ENCODE measurements around the gene SLC2A6.

The SLC2A6 gene

DNA sequence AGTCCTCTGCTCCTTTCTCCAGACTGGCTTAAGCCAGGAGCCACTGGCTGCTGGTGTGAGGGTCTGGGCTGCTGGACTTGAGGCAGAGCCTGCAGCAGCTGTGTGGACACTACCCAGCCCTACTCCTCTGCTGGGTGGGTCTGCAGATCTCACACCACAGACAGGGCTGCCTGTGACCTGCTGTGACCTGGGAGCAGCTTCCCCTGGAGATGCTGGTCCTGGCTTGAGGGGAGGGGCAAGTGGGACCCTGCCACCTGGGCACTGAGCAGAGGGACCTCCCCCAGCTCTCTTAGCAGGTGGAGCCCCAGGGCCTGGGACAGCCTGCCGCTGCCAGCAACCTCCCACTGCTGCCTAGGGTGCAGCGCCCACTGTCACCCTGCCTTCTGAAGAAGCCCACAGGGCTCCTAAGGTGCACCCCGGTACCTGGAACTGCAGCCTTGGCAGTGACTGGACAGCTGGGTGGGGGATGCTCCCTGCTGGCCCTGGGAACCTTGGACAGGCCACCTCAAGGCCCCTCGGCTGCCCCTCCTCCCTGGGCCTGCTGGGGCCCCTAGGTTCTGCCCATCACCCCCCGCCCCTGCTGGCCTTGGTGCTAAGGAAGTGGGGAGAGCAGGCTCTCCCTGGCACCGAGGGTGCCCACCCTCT lies 10.0 kb downstream of the SLC2A6 start:
- Histone ChIP-seq H3K9me3 (no peaks in the 10 kb centered on the region), H3K4me1 (no peaks in the 10 kb centered on the region), H3K4me3 (no peak overlapping the region), H3K36me3 (peaks cover 0 to 56% (median 23%) of the 10 kb centered on the region in 3 donors), H3K27me3 (no peaks in the 10 kb centered on the region), H3K27ac (no peak overlapping the region)
- DNase-seq, result no peak
- intact Hi-C loops (cut with DNase I; ENCODE audit: low total_unique reads), result no loop called here
- TF ChIP-seq, protein P1, sequence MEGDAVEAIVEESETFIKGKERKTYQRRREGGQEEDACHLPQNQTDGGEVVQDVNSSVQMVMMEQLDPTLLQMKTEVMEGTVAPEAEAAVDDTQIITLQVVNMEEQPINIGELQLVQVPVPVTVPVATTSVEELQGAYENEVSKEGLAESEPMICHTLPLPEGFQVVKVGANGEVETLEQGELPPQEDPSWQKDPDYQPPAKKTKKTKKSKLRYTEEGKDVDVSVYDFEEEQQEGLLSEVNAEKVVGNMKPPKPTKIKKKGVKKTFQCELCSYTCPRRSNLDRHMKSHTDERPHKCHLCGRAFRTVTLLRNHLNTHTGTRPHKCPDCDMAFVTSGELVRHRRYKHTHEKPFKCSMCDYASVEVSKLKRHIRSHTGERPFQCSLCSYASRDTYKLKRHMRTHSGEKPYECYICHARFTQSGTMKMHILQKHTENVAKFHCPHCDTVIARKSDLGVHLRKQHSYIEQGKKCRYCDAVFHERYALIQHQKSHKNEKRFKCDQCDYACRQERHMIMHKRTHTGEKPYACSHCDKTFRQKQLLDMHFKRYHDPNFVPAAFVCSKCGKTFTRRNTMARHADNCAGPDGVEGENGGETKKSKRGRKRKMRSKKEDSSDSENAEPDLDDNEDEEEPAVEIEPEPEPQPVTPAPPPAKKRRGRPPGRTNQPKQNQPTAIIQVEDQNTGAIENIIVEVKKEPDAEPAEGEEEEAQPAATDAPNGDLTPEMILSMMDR (IDR thresholded peaks at IDR 0.05), result no peak

DNA sequence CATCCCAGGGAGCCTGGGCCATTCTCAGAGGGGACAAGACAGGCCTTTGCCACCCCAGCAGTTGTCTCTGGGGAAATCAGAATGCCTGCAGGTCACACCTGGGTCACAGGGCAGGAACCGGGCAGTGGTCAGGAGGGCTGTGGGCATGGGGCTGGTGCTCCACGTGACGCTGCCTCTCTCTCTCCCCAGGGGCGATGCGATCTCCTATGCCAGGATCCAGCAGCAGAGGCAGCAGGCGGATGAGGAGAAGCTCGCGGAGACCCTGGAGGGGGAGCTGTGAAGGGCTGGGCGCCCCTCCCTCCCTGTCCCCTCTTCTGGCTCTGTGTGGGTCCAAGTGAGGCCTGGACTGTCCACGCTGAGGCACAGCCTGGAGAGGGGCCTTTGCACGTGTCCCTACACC lies 10.5 kb downstream of the SLC2A6 start:
- intact Hi-C loops (cut with DNase I; ENCODE audit: low total_unique reads), result no loop called here
- Histone ChIP-seq H3K36me3 (peaks cover 0 to 61% (median 23%) of the 10 kb centered on the region in 3 donors), H3K4me3 (no peak overlapping the region), H3K27me3 (no peaks in the 10 kb centered on the region), H3K9me3 (no peaks in the 10 kb centered on the region), H3K4me1 (no peaks in the 10 kb centered on the region), H3K27ac (no peak overlapping the region)
- DNase-seq, result no peak
- TF ChIP-seq, protein P1 (IDR thresholded peaks at IDR 0.05), result no peak

DNA sequence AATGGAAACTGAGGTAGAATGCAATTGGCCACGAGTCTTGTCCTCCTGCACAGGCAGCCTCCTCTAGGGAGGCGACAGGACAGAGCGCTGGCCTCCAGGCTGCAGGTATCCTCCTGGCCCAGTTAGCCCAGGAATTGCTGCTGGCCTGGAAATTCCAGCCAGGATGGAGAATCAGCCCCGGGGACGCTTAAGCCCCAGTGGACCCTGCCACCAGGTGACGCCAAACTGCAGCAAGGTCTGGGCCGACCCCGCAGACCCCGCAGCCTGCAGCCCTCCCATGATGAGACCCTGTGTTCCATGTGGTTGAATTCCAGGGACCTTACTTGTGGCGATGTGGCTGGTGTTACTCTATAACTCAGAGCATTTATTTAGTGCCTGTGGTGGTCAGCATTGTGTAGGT lies 11.8 kb downstream of the SLC2A6 start:
- TF ChIP-seq, protein P1 (IDR thresholded peaks at IDR 0.05), result no peak
- Histone ChIP-seq H3K36me3 (peaks cover 0 to 65% (median 23%) of the 10 kb centered on the region in 3 donors), H3K27me3 (no peaks in the 10 kb centered on the region), H3K4me1 (no peaks in the 10 kb centered on the region), H3K27ac (no peak overlapping the region), H3K4me3 (no peak overlapping the region), H3K9me3 (no peaks in the 10 kb centered on the region)
- intact Hi-C loops (cut with DNase I; ENCODE audit: low total_unique reads), result no loop called here
- no peak for DNase-seq

DNA sequence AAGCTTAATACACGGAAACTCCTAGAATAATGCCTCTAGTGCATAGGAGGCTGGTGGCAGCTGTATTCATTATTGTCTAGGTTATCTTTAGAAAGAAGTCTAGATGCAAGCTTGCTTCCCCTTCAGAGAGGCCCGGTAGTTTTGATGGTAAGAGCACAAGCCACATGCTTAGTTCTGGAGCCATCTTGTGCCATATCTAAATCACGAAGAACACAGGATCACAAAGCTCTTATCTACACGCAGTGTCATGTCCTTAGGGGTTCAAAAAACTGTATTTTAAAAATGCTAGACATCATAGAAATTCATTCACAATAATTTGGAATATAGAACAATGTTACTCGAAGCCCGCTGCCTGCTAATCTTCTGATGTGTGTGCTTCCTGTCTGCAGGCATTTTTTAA lies 12.9 kb downstream of the SLC2A6 start:
- TF ChIP-seq, protein P1 (IDR thresholded peaks at IDR 0.05), result no peak
- intact Hi-C loops (cut with DNase I; ENCODE audit: low total_unique reads), result no loop called here

DNA sequence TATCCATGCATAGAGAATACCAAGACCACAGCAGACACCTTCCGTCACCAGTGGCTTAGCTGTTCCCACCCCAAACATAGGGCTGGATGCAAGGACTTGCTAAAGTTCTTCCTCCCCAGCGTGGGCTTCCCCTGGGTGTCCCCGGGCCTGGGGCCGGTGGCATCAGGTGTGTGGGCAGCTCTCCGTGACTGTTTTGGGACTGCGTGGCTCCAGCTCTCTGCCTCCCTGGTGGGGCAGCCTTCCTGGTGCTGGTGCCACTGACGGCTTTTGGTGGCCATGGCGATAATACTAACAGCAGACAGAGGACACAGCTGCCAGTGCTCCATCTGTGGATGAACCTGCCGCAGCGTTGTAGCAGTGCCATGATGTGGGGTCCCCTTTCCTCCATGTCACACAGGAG lies 14.3 kb downstream of the SLC2A6 start:
- no peak overlapping the region for H3K27ac ChIP-seq
- H3K36me3 ChIP-seq, result peaks cover 0 to 55% (median 23%) of the 10 kb centered on the region in 3 donors

More for the DNA sequence above, 12.9 kb downstream of the SLC2A6 start:
- no peaks in the 10 kb centered on the region for H3K27me3 ChIP-seq
- no peak for DNase-seq
- peaks cover 0 to 7% (median 2%) of the 10 kb centered on the region in 4 donors for H3K4me1 ChIP-seq
- no peak overlapping the region for H3K4me3 ChIP-seq
- H3K36me3 ChIP-seq, result peaks cover 0 to 65% (median 23%) of the 10 kb centered on the region in 3 donors
- no peaks in the 10 kb centered on the region for H3K9me3 ChIP-seq
- H3K27ac ChIP-seq, result no peak overlapping the region

More for the DNA sequence above, 14.3 kb downstream of the SLC2A6 start:
- no peaks in the 10 kb centered on the region for H3K27me3 ChIP-seq
- intact Hi-C loops (cut with DNase I; ENCODE audit: low total_unique reads), result no loop called here
- no peak for DNase-seq
- H3K4me3 ChIP-seq, result no peak overlapping the region
- H3K4me1 ChIP-seq, result peaks cover 0 to 17% (median 8%) of the 10 kb centered on the region in 4 donors
- H3K9me3 ChIP-seq, result no peaks in the 10 kb centered on the region
- TF ChIP-seq, protein P1 (IDR thresholded peaks at IDR 0.05), result no peak

All from tibial artery (tissue), 4 donors.